Embryonic facial prominence (tissue), 1 donor: ENCODE data around the gene ZC3H18.

Experiments
- DNase-seq: peaks from one replicate; pipeline ENCODE4 v3.0.0-alpha.2; 2016; ENCODE audit errors: extremely low spot score

The ZC3H18 gene

GRCh38 chr16:88580371-88580770 is 10.2 kb downstream of the ZC3H18 start:
- no peak for DNase-seq

- no peak for DNase-seq
Measured at GRCh38 chr16:88581033-88581432, 10.8 kb downstream of the ZC3H18 start.

- DNase-seq = no peak
Measured at GRCh38 chr16:88582912-88583575, 12.8 kb downstream of the ZC3H18 start.

GRCh38 chr16:88584676-88585075 is 14.5 kb downstream of the ZC3H18 start:
- DNase-seq = no peak

DNA sequence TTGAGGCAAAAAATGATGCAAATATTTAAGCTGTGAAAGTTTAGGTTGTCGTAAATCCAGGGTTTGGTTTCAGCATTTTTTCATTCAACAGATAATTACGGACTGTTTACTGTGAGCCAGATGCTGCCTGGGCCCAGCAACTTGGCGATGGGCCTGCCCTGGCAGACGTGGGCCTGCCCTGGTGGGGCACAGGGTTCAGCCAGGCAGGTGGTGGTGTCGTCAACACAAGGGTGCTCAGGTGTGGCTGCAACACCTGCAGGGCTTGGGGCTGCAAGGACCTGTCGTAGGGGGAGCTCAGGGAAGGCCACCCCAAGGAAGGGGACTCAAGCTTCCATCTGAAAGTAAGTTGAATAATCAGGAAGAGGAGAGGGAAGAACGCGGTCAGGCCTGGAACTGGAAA is 15.1 kb downstream of the ZC3H18 start:
- no peak for DNase-seq

DNA sequence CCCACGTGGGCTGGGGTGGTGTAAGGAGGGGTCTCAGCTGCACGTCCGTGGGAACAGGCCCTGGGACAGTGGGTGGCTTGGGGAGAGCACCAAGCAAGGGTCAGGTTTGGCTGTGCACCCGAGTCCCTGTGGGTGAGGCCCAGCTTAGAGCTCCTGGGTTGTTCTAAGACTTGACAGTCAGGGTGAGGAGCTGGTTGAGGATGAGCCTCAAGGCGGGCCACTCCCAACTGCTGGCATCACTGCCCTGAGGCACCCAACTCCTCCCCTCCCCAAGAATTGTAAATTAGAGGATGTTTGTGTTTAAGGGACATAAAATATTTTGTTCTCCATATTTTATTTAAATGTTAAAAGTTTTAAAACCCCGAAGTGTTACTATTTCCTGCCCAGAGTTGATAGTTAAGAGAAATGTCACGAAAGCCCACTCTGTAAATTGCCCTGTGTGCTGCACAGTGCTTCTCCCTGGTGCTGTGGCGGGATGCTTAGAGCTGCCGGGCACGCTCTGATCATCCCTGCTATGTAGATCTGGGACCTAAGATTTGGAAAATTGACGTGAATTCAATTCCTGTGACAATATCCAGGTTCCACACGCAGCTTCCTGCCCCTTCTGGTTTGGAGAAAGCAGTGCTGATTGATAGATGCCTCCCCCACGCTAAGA is 15.9 kb downstream of the ZC3H18 start:
- DNase-seq = no peak

- DNase-seq = no peak
Measured at GRCh38 chr16:88588148-88588547, 17.9 kb downstream of the ZC3H18 start.

- DNase-seq = no peak
Measured at GRCh38 chr16:88588754-88589153, 18.6 kb downstream of the ZC3H18 start.

GRCh38 chr16:88589441-88589840 is 19.2 kb downstream of the ZC3H18 start:
- no peak for DNase-seq

GRCh38 chr16:88591577-88592021 is 21.4 kb downstream of the ZC3H18 start:
- no peak for DNase-seq

- DNase-seq = no peak
Measured at GRCh38 chr16:88593061-88593460, 22.9 kb downstream of the ZC3H18 start.

DNA sequence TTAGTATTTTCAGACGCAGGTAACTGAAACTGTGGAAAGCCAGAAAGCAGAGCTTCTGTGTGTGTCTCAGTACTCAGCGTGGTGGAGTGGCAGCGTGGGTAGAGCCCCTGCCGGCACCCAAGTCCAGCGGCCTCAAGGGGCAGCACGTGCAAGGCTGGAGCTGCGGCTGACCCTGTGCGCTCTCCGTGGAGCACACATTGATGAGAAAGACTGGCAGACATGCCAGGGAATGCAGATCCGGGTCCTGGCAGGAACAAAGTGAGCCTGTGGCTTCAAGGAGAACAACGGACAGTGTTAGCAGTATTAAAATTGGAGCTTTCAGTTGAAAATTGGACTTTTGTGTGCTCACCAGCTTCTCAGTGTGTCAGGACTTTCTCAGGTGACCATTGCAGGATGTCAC is 23.3 kb downstream of the ZC3H18 start:
- no peak for DNase-seq

DNA sequence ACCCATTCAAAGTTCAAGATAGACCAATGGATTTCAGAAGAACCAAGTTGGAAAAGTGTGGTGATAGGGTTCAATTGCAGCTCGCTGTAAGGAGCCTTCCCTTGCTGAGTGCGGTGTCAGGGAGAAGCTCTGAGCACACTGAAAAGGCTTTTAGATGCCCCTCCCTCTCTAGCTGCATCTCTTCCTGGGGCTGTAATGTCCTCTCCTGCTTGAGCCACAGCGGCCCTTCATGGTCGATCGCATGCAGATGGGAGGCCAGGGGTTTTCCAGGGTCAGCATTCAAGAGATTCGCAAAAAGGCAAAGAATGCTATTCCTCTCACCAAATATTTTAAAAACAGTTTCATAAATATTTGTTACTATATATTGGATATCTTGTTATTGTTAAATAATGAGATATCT is 23.7 kb downstream of the ZC3H18 start:
- no peak for DNase-seq

DNA sequence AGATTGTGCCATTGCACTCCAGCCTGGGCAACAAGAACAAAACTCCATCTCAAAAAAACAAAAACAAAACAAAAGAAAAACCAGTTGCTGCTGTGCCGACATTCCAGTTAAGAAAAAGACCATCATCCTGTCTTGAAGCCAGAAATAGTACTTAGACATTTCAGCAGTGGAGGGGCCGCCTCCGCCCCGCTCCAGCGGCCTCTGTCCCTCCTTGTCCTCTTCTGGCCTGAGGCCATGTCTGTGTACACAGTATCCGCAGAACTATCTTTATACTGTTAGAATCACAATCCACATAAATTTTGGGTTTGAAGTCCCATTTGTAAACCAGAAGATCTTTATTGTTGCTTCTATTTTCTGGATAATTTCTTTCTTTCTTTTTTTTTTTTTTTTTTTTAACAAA is 24.9 kb downstream of the ZC3H18 start:
- DNase-seq = no peak

DNA sequence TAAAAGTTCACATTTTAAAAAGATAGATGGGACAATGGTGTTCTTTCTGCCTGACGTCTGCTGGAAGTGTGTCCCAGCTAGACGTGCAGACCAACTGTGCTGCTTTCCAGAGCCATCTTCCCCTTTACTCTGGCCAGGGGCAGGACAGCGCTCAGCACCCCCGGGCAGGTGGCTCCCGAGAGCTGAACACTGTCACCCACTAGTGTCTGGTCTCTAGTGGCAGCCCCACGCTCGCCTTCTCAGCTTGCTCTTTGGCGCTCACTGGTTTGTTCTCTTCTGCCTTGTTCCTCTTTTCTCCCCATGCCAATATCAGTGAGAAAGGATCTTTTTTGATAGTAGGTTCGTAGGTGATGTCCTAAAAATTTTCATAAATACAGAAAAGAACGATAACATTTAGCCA is 25.7 kb downstream of the ZC3H18 start:
- no peak for DNase-seq

DNA sequence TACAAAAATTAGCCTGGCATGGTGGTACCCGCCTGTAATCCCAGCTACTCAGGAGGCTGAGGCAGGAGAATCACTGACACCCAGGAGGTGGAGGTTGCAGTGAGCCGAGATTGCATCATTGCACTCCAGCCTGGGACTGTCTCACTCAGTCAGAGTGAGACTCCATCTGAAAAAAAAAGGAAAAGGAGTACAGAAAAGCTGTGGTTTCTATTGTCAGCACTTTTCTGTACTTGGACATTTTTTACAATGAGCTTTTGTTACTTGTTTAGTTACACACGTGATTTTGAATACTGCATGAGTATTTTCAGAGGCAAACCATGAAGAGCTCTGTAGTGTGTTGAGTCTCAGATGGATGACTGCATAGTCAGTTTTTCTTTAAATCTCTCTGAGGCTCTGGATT is 26.3 kb downstream of the ZC3H18 start:
- DNase-seq = no peak

DNA sequence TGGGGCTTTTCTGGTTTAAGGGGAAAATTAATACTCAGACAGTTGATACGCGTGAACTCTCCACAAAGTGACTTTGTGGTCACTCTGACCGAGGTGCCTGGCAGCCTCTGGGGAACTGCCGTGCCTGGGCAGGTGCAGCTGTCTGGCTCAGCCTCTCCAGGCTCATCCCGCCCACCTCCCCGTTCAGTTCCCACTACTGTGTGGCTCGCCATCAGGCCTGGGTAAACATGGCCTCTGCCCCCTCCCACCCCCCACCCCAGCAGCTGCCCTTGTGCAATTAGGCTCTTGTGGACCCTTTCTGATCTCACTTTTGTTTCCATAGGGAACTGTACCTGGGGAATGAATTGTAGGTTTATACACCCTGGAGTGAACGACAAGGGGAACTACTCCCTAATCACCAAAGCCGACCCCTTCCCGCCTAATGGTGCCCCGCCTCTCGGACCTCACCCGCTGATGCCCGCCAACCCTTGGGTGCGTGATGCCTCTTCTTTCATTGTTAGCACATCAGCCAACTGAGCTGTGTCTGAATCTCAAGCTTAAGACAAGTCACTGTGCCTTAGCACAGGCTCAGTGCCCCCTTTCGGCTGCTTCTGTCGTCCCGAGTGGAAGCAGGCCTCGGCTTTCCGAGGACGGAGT is 27.8 kb downstream of the ZC3H18 start:
- DNase-seq = no peak

DNA sequence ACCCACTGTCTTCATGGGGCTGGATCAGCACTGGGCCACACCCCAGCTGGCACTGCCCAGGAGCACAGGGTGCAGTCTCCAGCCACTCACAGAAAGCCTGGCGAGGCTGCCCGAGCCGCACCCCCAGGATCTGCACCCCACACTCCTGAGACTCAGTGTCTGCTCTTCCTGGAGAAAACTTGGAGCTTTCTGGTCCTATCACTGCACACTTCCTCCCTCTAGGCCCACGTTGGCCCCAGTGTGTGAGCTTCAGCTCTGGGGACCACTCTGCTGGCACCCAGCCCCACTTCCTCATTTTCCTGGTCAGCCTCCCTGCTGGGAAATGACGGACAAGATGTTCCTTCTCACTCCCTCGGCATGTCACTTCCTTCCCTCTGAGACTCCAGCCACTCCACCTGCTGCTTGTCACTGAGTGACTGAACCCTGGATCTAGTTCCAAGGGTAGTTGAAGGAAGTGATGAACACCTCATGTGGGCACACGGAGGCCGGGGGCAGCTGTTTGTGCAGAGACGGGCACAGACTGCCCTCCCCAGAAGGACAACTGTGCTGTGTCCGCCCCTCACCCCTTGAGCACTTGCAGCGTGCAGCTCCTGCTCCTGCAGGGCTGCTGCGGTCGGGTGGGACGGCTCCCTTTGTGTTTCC is 29.0 kb downstream of the ZC3H18 start:
- no peak for DNase-seq

GRCh38 chr16:88599825-88600538 is 29.8 kb downstream of the ZC3H18 start:
- no peak for DNase-seq

DNA sequence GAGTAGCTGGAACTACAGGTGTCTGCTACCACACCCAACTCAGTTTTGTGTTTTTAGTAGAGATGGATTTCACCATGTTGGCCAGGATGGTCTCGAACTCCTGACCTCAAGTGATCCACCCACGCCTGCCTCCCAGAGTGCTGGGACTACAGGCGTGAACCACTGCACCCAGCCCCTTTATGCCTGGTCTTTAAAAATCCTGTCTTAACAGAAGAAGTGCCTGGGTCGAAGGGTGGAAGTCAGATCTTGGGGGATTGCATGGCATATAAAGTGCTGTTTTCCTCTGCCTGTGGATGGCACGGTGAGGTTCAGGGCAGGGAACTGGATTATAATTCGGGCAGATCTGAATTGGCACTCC is 30.3 kb downstream of the ZC3H18 start:
- no peak for DNase-seq

- no peak for DNase-seq
Measured at GRCh38 chr16:88601313-88602036, 31.3 kb downstream of the ZC3H18 start.
